Glutamatergic neuron (in vitro differentiated cells): ENCODE results near the gene GABRB3. TPM values are rescaled to one million over a fixed set of nuclear protein-coding genes. Genes with fewer than 3 reads are reported as not detected.

ENCODE experiments used
- DNase-seq: peaks from one replicate; pipeline ENCODE4 v3.0.0; 2022
- H3K27ac Mint-ChIP-seq: one replicate; pipeline ENCODE4 v1.8.0; 2020; ENCODE audit warnings: mild to moderate bottlenecking, mixed read lengths, inconsistent platforms; ENCODE audit not compliant: unreplicated experiment
- H3K27me3 Mint-ChIP-seq: one replicate; pipeline ENCODE4 v1.8.0; 2020; ENCODE audit warnings: mild to moderate bottlenecking, moderate library complexity, mixed read lengths, inconsistent platforms; ENCODE audit not compliant: unreplicated experiment
- H3K36me3 Mint-ChIP-seq: one replicate; pipeline ENCODE4 v1.8.0; 2020; ENCODE audit warnings: mild to moderate bottlenecking, mixed read lengths, inconsistent platforms; ENCODE audit not compliant: unreplicated experiment
- H3K4me1 Mint-ChIP-seq: one replicate; pipeline ENCODE4 v1.8.0; 2020; ENCODE audit warnings: mild to moderate bottlenecking, low read depth, mixed read lengths, inconsistent platforms; ENCODE audit not compliant: unreplicated experiment
- H3K4me3 Mint-ChIP-seq: one replicate; pipeline ENCODE4 v1.8.0; 2020; ENCODE audit warnings: mild to moderate bottlenecking, mixed read lengths, inconsistent platforms; ENCODE audit not compliant: unreplicated experiment
- H3K9me3 Mint-ChIP-seq: one replicate; pipeline ENCODE4 v1.8.0; 2020; ENCODE audit warnings: mild to moderate bottlenecking, moderate library complexity, mixed read lengths, inconsistent platforms; ENCODE audit not compliant: unreplicated experiment
- CTCF ChIP-seq: fragments of 200-600 bp; sonication (generic); IDR thresholded peaks from one replicate; pipeline ENCODE4 v1.5.0; 2021; ENCODE audit not compliant: partially characterized antibody, unreplicated experiment
- total RNA-seq: library from RNA; stranded (reverse); fragmentation: NEBNext Ultra II Directional; extraction: Animal tissue kit (Norgen Biotek cat#: 25700); gene quantifications from one replicate; pipeline ENCODE4 v1.2.1, GENCODE V29; 2021; ENCODE audit not compliant: unreplicated experiment

GABRB3 gene
- total RNA-seq, 1 donor from 2014 or later, result 287 TPM

- TF ChIP-seq CTCF, result no peak
- Mint-ChIP-seq H3K4me3 (no peak overlapping the region), H3K9me3 (peaks cover 9% of the 10 kb centered on the region), H3K27me3 (peaks cover 6% of the 10 kb centered on the region), H3K4me1 (peaks cover 25% of the 10 kb centered on the region), H3K36me3 (peaks cover 19% of the 10 kb centered on the region), H3K27ac (no peak overlapping the region)
- no peak for DNase-seq
Measured at GRCh38 chr15:26628071-26628470, 144.8 kb downstream of the GABRB3 start.

DNA sequence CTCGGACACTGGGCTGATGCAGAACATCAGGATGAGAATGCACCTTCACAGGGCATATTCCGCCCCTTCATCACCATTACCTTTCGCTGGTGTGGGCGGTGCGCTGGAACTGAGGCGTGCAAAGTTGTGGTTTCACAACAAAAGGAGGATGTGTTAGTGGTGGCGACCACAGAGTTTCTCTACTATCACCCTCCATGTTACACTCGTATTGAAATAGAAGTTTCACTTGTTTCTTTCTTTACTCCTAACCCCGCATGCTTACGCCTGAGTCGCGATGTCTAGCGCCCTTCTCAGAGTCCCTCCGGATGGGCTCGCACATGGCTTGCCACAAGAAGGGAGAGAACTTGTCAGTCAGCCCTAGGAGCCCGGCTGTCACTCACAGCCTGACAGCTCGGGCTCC, 148.7 kb downstream of the GABRB3 start:
- H3K4me1 Mint-ChIP-seq, result peaks cover 24% of the 10 kb centered on the region
- peaks cover 17% of the 10 kb centered on the region for H3K9me3 Mint-ChIP-seq
- DNase-seq, result no peak
- H3K27me3 Mint-ChIP-seq, result peaks cover 6% of the 10 kb centered on the region
- H3K4me3 Mint-ChIP-seq, result no peak overlapping the region
- no peak overlapping the region for H3K27ac Mint-ChIP-seq
- TF ChIP-seq CTCF, result no peak
- H3K36me3 Mint-ChIP-seq, result peaks cover 25% of the 10 kb centered on the region

GRCh38 chr15:26623071-26623470, 149.8 kb downstream of the GABRB3 start:
- Mint-ChIP-seq H3K4me3 (no peak overlapping the region), H3K9me3 (peaks cover 17% of the 10 kb centered on the region), H3K27ac (peak overlapping the region; percentile 53), H3K4me1 (peaks cover 24% of the 10 kb centered on the region), H3K27me3 (peaks cover 4% of the 10 kb centered on the region), H3K36me3 (peaks cover 22% of the 10 kb centered on the region)
- TF ChIP-seq CTCF, result no peak
- no peak for DNase-seq

GRCh38 chr15:26621816-26622215, 151.1 kb downstream of the GABRB3 start:
- peaks cover 10% of the 10 kb centered on the region for H3K36me3 Mint-ChIP-seq

More at GRCh38 chr15:26621816-26622215, 151.1 kb downstream of the GABRB3 start:
- Mint-ChIP-seq H3K9me3 (peaks cover 10% of the 10 kb centered on the region), H3K27me3 (peaks cover 4% of the 10 kb centered on the region), H3K4me3 (no peak overlapping the region), H3K4me1 (peaks cover 24% of the 10 kb centered on the region), H3K27ac (no peak overlapping the region)
- no peak for TF ChIP-seq CTCF
- no peak for DNase-seq
